T-helper 2 cell treated with Interferon-gamma antibody and Interleukin-4, amounts not matched to agents 5 μg/mL and 100 μg/mL, for 36 hours (primary cell): ENCODE data around the gene BACE1.

Source experiments
- DNase-seq: peaks from one replicate; pipeline ENCODE4 v3.0.0; 2021; ENCODE audit warnings: low spot score
- H3K27ac Mint-ChIP-seq: one replicate; pipeline ENCODE4 v1.8.0; 2021; ENCODE audit warnings: mild to moderate bottlenecking, mixed read lengths
- H3K27me3 Mint-ChIP-seq: one replicate; pipeline ENCODE4 v1.8.0; 2021; ENCODE audit warnings: low read depth, mixed read lengths
- H3K36me3 Mint-ChIP-seq: one replicate; pipeline ENCODE4 v1.8.0; 2021; ENCODE audit warnings: low read depth, mixed read lengths
- H3K4me1 Mint-ChIP-seq: one replicate; pipeline ENCODE4 v1.8.0; 2021; ENCODE audit warnings: low read depth, mixed read lengths
- H3K4me3 Mint-ChIP-seq: one replicate; pipeline ENCODE4 v1.8.0; 2022; ENCODE audit warnings: mild to moderate bottlenecking, moderate library complexity, mixed read lengths
- H3K9me3 Mint-ChIP-seq: one replicate; pipeline ENCODE4 v1.8.0; 2021; ENCODE audit warnings: mixed read lengths

BACE1 gene

GRCh38 chr11:117319214-117319840, 3.3 kb upstream of the BACE1 start:
- Mint-ChIP-seq H3K9me3 (no peaks in the 10 kb centered on the region), H3K4me1 (peaks cover 3% of the 10 kb centered on the region), H3K36me3 (no peaks in the 10 kb centered on the region), H3K4me3 (no peak overlapping the region), H3K27ac (no peak overlapping the region), H3K27me3 (peaks cover 52% of the 10 kb centered on the region)
- DNase-seq = no peak

- H3K4me1 Mint-ChIP-seq = peaks cover 3% of the 10 kb centered on the region
- DNase-seq = no peak
- H3K27ac Mint-ChIP-seq = no peak overlapping the region
- H3K9me3 Mint-ChIP-seq = no peaks in the 10 kb centered on the region
- H3K4me3 Mint-ChIP-seq = no peak overlapping the region
- no peaks in the 10 kb centered on the region for H3K36me3 Mint-ChIP-seq
- H3K27me3 Mint-ChIP-seq = peaks cover 56% of the 10 kb centered on the region
These were observed 2.7 kb upstream of the BACE1 start for GRCh38 chr11:117318738-117319137.

- DNase-seq = no peak
- Mint-ChIP-seq H3K27me3 (peaks cover 55% of the 10 kb centered on the region), H3K4me3 (peak overlapping the region; percentile 70), H3K9me3 (no peaks in the 10 kb centered on the region), H3K36me3 (no peaks in the 10 kb centered on the region), H3K4me1 (peaks cover 3% of the 10 kb centered on the region), H3K27ac (no peak overlapping the region)
These were observed 515 bp downstream of the BACE1 start for GRCh38 chr11:117315285-117316196.

GRCh38 chr11:117314840-117315239, 1.2 kb downstream of the BACE1 start:
- no peaks in the 10 kb centered on the region for H3K9me3 Mint-ChIP-seq
- H3K36me3 Mint-ChIP-seq = no peaks in the 10 kb centered on the region
- peaks cover 3% of the 10 kb centered on the region for H3K4me1 Mint-ChIP-seq
- peak overlapping the region; percentile 53 for H3K4me3 Mint-ChIP-seq
- DNase-seq = no peak
- peaks cover 57% of the 10 kb centered on the region for H3K27me3 Mint-ChIP-seq
- no peak overlapping the region for H3K27ac Mint-ChIP-seq

GRCh38 chr11:117313828-117314768, 2.0 kb downstream of the BACE1 start:
- H3K27me3 Mint-ChIP-seq = peaks cover 58% of the 10 kb centered on the region
- no peaks in the 10 kb centered on the region for H3K9me3 Mint-ChIP-seq
- DNase-seq = no peak
- peaks cover 3% of the 10 kb centered on the region for H3K4me1 Mint-ChIP-seq
- H3K36me3 Mint-ChIP-seq = no peaks in the 10 kb centered on the region
- no peak overlapping the region for H3K27ac Mint-ChIP-seq
- peak overlapping the region; percentile 14 for H3K4me3 Mint-ChIP-seq

GRCh38 chr11:117313091-117313490, 3.0 kb downstream of the BACE1 start:
- DNase-seq = no peak
- Mint-ChIP-seq H3K4me3 (no peak overlapping the region), H3K4me1 (peaks cover 3% of the 10 kb centered on the region), H3K9me3 (no peaks in the 10 kb centered on the region), H3K27me3 (peaks cover 53% of the 10 kb centered on the region), H3K27ac (no peak overlapping the region), H3K36me3 (no peaks in the 10 kb centered on the region)

GRCh38 chr11:117309310-117309709, 6.7 kb downstream of the BACE1 start:
- Mint-ChIP-seq H3K27me3 (peaks cover 27% of the 10 kb centered on the region), H3K4me3 (no peak overlapping the region)
- DNase-seq = no peak

GRCh38 chr11:117305145-117305544, 10.9 kb downstream of the BACE1 start:
- DNase-seq = no peak
- H3K27ac Mint-ChIP-seq = no peak overlapping the region
- H3K36me3 Mint-ChIP-seq = no peaks in the 10 kb centered on the region
- H3K9me3 Mint-ChIP-seq = no peaks in the 10 kb centered on the region
- H3K4me1 Mint-ChIP-seq = no peaks in the 10 kb centered on the region
- no peak overlapping the region for H3K4me3 Mint-ChIP-seq
- H3K27me3 Mint-ChIP-seq = peaks cover 10% of the 10 kb centered on the region

More at GRCh38 chr11:117309310-117309709, 6.7 kb downstream of the BACE1 start:
- Mint-ChIP-seq H3K9me3 (no peaks in the 10 kb centered on the region), H3K4me1 (no peaks in the 10 kb centered on the region), H3K27ac (no peak overlapping the region), H3K36me3 (no peaks in the 10 kb centered on the region)

GRCh38 chr11:117303646-117304315, 12.3 kb downstream of the BACE1 start:
- H3K4me1 Mint-ChIP-seq = no peaks in the 10 kb centered on the region
- H3K27me3 Mint-ChIP-seq = peaks cover 2% of the 10 kb centered on the region
- no peaks in the 10 kb centered on the region for H3K36me3 Mint-ChIP-seq
- no peak for DNase-seq
- H3K27ac Mint-ChIP-seq = no peak overlapping the region
- no peak overlapping the region for H3K4me3 Mint-ChIP-seq
- H3K9me3 Mint-ChIP-seq = no peaks in the 10 kb centered on the region

- Mint-ChIP-seq H3K36me3 (no peaks in the 10 kb centered on the region), H3K4me1 (no peaks in the 10 kb centered on the region), H3K27me3 (peaks cover 2% of the 10 kb centered on the region), H3K9me3 (no peaks in the 10 kb centered on the region), H3K27ac (no peak overlapping the region), H3K4me3 (no peak overlapping the region)
- no peak for DNase-seq
These were observed 13.0 kb downstream of the BACE1 start for GRCh38 chr11:117303101-117303500.

GRCh38 chr11:117302228-117302627, 13.8 kb downstream of the BACE1 start:
- H3K27me3 Mint-ChIP-seq = peaks cover 2% of the 10 kb centered on the region
- DNase-seq = no peak
- H3K27ac Mint-ChIP-seq = no peak overlapping the region
- no peaks in the 10 kb centered on the region for H3K9me3 Mint-ChIP-seq
- H3K36me3 Mint-ChIP-seq = no peaks in the 10 kb centered on the region
- no peaks in the 10 kb centered on the region for H3K4me1 Mint-ChIP-seq
- no peak overlapping the region for H3K4me3 Mint-ChIP-seq

- no peaks in the 10 kb centered on the region for H3K36me3 Mint-ChIP-seq
- no peak overlapping the region for H3K4me3 Mint-ChIP-seq
- H3K4me1 Mint-ChIP-seq = no peaks in the 10 kb centered on the region
- H3K27ac Mint-ChIP-seq = no peak overlapping the region
- DNase-seq = no peak
- H3K9me3 Mint-ChIP-seq = no peaks in the 10 kb centered on the region
- H3K27me3 Mint-ChIP-seq = no peaks in the 10 kb centered on the region
These were observed 15.3 kb downstream of the BACE1 start for GRCh38 chr11:117300773-117301172.

- Mint-ChIP-seq H3K4me3 (no peak overlapping the region), H3K9me3 (no peaks in the 10 kb centered on the region), H3K27ac (no peak overlapping the region), H3K36me3 (no peaks in the 10 kb centered on the region), H3K4me1 (no peaks in the 10 kb centered on the region), H3K27me3 (no peaks in the 10 kb centered on the region)
- no peak for DNase-seq
These were observed 15.8 kb downstream of the BACE1 start for GRCh38 chr11:117300283-117300663.
